ENCODE measurements around the gene SPATA24.

DNA sequence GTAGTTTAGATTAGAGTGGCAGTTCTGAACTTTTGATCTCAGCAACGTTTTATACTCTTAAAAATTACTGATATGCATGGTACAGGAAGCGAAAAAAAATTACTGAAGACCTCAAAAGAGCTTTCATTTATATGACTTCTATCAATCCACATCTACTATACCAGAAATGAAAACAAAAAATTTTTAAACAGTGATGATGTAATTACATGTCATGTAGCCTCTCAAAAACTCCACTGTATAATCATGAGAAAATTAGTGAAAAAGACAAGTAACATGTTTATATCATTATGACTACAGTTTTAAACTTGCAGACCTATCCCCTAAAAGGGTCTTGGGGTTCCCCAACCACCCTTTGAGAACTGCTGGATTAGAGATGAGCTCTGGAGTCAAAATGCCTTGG is 26.1 kb upstream of the SPATA24 start:
- TF ChIP-seq GATA2 (IDR thresholded peaks at IDR 0.05; ENCODE audit: low read depth, low read length) (no peak), GATA3 (IDR thresholded peaks at IDR 0.05; ENCODE audit: low read depth, low read length) (no peak)

All from SH-SY5Y (cell line).